Stimulated activated CD4-positive, alpha-beta T cell treated with anti-CD3 and anti-CD28 coated beads, Interleukin-1b, Interleukin-23, amount 100 ng/mL, for 48 hours (primary cell): ENCODE results near the gene CISD3.
A peak's percentile ranks its signal among the peaks of the same experiment; 100 is the strongest.

ENCODE experiments used
- DNase-seq: peaks from one replicate; pipeline ENCODE4 v3.0.0-alpha.2; 2020

Gene CISD3

GRCh38 chr17:38746004-38746848 is 16.1 kb downstream of the CISD3 start:
- no peak for DNase-seq

GRCh38 chr17:38746849-38747462 is 16.8 kb downstream of the CISD3 start:
- no peak for DNase-seq

DNA sequence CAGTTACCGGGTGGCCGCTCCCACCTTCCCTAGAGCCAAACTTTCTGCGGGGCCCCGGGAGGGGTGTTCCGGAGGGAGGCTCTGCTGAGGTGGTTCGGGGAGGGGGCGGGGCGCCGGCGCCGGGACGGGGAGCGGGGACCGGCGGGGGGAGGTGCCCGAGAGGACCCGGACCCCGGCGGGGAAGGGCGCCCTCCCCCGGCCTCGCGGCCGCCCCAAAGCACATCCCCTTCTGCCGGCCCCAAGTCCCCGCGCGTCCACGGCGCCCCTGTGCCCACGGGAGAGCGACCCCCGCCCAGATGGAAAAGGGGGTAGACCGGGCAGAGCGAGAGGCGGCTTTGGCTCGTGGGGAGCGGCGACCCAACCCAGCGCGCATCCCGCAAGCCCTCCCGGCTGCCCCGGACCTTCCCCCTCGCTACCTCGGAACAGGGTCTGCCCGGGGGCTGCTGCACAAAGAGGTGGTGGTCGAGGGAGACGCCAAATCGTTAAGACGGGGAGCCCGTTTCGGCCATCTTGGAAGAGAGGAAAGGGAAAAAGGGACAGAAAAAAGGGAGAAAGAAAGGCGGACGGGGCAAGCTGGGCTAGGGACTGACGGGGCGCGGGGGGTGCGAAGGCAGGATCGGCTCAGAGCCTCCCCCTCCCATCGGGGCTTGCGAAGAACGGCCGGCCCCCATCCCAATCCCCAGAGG is 17.5 kb downstream of the CISD3 start:
- DNase-seq: no peak

- no peak for DNase-seq
These were observed 18.2 kb downstream of the CISD3 start, which contains the start of gene PCGF2 for GRCh38 chr17:38748149-38748891. TSS of gene PCGF2 (minus strand) at chr17:38748336. CDS start at chr17:38740402, 7,934 bp downstream.

DNA sequence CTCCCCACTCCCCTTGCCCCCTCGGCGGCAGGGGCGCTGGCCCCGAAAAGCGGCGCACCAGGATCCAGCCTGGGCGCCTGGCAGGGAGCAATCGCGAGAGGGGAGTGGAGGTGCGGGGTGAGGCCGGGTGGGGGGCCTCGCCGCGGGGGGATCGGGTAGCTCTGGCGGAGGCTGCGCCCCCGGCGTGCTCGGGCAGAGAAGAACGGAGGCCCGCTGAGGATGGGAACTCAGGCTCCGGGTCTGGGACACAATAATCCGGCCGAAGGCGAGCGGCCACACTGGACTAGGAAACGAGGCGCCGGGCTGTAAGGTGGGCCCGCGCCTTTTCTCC is 18.7 kb downstream of the CISD3 start:
- DNase-seq: no peak

DNA sequence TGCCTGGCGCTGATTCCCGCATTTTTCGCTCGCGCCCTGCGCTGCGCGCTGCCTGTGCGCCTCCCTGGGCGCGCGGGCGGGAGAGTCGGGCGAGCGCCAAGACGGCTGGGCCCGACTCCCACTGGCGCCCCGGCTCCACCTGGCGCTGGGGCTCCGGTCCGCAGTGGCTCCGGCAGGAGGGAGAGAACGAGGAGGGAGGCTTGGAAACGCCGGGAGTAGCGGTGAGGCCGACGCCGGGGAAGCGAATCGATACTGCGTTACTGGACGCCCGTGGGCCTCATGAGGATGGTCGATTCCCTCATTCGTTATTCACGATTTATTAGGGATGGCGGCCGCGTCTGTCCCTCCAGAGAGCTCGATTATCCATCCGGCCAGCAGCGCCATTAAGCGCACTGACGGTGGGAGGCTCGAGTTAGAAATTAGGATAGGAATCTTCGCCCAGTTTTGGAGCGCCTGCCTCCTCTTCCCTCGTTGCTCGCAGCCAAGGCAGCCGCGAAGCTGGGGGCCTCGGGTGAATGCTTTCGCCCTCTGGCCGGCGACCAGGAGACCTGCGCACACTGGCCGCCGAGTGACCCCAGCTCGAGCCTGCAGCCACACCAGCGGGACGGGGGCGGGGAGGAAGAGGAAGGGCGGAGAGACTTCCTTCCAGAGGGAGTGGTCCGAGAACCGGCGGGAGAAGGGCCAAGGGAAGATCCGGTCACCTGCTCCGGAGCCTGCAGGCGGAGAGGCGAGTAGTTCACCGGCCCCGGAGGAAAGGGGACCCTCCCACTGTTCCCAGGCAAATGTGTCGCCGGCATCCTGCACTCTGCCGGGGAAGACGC is 19.3 kb downstream of the CISD3 start:
- DNase-seq: no peak

DNA sequence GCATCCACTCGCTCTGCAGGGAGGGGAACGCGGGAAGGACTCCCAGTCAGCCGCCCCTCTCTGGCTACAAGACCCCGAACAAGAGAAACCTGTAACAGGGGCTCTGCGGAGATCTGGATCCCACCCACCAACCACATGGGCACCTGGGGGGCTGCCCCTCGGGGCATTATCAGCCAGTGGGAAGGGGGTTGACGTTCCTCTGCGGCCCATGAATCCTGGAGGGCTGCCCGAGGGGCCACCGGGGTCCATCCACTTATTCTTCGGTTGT is 19.8 kb downstream of the CISD3 start:
- no peak for DNase-seq

DNA sequence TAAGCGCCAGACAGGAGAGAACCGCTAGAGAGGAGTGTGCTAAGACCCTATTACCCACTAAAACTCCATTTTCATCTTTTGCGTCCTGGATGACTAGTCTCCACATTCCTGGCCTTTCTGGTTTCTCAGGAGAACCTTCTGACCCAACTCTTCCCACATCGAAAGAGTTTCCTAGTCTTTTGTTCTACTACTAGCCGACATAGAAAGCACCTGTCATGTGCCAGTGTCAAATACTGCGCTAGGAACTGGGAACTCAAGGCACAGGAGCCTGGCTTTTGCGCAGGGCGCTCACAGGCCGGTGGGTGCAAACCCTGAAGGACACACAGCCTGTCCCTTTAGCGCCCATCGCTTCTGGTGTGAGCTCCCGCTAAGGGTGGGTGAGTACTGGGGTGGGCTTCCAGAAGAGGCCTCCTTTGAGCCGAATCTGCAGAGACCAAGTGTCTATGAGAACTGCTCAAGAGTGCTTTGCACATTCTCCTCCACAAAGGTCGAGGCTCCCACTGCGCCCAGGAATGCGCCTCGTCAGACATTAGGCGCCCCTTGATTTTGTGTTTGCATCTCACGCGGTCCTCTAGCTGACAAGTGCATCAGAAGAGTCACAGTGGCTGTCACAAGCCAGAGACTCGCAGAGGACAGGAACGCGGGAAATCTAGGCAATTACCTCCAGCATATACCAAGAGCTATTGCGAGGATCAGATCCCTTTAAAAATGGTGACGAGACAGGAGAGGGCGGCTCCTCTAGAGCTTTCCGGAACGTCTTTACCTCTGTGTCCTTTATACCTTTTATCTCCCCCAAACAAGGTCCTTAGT is 20.4 kb downstream of the CISD3 start:
- no peak for DNase-seq

DNA sequence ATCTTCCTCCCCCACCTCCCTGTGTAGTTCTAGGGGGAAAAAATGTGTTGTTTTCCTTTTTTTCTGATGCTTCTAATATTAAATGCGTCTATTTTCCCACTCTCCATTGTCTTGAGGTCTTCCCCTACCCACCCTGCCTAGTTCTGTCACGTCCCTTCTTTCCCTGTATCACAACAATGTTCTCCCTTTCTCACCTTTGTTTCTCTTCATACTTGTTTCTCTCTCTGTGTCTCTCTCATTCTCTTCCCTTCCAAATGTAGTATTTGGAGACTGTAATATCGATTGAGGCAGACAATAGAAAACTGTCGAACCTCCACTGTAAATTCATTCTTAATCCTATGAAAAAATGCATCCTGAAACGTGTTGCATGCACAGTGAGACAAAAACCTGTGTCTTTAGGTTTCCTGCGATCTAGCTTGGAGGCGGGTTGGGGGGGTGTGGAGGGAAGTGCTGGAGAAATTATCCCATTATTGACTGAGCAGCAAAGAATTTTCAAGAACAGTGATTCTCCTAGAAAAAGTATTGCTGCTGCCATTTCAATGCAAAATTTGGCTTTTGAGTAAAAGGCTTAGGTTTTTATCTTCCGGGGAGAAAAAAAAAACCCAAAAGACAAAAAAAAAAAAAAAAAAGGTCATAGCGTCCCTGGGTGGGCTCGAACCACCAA is 21.1 kb downstream of the CISD3 start:
- no peak for DNase-seq

- peak; percentile 85 for DNase-seq
These were observed 21.7 kb downstream of the CISD3 start for GRCh38 chr17:38751808-38752307.

DNA sequence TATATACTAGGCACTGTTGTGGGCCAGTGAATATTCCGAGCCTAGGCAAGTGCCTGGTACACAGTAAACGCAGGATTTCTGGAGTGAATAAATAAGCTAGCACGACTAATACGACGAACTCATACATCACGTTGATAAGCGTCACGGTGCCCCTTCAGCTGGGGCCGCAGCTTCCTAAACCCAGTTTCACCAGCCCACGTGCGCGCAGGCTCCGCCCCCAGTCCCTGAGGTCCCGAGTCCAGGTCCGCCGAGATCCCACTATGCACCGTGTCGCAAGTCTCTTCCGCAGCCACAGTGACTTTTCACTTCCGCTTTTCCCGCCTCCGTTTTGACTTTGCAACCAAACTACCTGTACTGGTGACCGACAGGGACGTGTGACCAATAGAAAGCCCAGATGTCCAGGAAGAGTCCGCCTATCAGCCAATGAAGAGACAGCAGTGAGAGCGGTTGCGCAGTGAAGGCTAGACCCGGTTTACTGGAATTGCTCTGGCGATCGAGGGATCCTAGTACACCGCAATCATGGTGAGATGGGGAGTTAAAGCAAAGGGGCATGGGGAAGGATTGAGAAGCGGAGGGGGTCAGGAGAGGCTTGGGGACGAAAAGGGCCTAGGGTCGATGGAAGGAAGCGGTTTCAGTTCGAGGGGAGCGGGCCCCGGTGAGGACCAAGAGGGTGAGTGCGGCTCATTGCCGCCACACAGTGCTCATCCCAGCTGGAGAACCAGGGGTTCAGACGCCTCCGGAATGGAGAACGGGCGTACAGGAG is 22.3 kb downstream of the CISD3 start, which contains the start of gene PSMB3:
TSS of gene PSMB3 (plus strand) at position 434 of the 763 bp plus-strand sequence. CDS start at position 520, 86 bp downstream.
- DNase-seq: peak; percentile 98

DNA sequence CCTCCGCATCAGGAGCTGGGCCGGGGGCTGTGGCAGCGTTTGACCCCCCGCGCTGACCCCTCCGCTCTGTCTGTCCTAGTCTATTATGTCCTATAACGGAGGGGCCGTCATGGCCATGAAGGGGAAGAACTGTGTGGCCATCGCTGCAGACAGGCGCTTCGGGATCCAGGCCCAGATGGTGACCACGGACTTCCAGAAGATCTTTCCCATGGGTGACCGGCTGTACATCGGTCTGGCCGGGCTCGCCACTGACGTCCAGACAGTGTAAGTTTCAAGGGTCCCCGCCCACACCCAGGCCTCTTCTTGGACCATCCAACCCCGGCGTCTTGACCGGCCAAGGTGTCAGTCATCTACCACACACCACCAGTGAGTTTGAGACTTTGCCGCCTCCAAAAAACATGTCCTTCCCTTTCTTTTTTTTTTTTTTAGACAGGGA is 22.9 kb downstream of the CISD3 start:
- no peak for DNase-seq

GRCh38 chr17:38761612-38762011 is 31.5 kb downstream of the CISD3 start:
- peak; percentile 44 for DNase-seq

DNA sequence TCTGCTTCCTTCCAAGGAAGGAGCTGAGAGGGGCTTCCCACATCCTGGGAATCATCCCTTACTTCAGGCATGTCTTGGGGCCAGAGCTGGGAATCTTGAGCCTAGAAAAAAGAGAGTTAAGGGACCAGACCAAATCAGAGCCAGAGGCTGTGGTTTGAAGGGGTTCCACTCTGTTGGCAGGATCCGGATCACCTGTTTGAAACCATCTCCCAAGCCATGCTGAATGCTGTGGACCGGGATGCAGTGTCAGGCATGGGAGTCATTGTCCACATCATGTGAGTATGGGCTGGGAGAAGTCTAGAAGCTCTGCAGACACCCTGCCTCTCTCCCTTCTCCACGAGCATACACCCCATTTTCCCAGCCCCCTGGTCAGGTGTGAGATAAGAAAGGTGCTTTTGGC is 32.1 kb downstream of the CISD3 start:
- DNase-seq: no peak

DNA sequence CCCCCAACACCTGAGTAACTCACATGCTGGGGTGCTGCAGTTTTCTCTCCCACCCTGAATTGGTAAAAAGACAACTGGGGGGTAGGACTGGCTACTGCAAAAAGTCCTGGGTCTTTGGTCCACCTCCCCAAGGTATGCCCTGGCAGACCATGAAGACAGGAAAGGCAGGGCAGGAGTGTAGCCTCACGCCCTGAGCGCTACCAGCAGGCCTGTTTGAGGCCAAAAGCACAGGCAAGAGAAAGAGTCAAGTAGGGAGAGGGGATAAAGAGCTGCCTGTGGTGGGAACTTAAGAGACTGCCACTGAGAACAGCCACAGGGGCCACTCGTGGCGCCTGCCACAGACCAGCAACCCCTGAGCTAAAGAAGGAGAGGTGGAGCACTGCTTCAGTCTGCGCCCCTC is 36.2 kb downstream of the CISD3 start:
- no peak for DNase-seq

DNA sequence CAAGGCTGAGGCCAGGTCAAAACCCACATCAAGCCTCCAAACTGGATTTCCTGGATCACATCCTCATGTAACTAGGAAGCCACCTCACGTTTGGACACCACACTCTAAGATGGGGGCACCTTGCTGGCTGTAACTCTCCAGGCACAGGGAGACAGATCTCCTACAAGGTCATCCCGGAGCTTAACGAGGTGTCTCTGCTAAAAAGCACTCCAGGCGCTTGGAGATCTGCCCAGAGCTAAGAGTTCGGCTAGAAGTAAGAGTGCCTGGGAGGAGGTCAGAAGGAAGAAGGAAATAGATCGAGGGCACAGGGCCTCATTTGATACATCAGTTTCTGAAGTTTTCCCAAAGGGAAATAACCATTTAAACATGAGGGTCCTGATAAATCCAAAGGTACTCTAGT is 38.3 kb downstream of the CISD3 start:
- no peak for DNase-seq

GRCh38 chr17:38773258-38773657 is 43.1 kb downstream of the CISD3 start:
- DNase-seq: no peak

DNA sequence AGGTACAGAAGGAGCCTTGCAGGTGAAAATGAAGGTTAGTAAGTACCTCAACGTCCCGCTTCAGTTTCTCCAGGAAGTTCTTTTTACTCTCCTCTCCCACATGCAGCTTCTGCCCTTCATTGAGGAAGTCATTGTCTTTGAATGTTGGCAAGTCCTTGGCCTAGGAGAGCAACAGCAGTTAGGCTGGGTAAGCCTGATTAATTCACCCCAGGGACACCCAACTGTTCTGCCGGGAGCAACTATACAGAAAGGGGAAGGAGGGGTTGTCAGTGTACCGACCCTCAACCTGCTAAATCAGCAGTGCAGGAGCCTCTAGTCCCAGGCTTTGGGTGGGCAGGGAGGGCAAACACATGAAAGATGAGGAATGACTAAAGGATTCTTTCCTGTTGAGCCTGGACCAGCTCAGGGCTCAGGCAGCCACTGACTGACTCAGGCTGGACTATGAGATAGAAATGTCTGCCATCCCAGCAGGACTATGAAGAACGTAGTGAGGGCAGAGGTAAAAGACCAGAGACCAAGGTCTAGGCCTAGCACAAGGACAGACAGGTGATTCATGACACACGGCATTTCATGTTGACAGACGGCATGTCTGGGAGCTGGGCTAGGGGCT is 47.6 kb downstream of the CISD3 start:
- no peak for DNase-seq

- no peak for DNase-seq
These were observed 50.0 kb downstream of the CISD3 start for GRCh38 chr17:38779965-38780752.
